Measurements from ENCODE around the gene IVNS1ABP.
A peak's percentile ranks its signal among the peaks of the same experiment; 100 is the strongest.
"Not testable (repeated sequence)": the region's sequence is repeated elsewhere in the genome, so short reads cannot be mapped to it uniquely, and the experiment has no call there.

The IVNS1ABP gene

GRCh38 chr1:185317034-185317885 lies at the start of gene IVNS1ABP:
Gene IVNS1ABP, minus strand, starts transcription at chr1:185317243. Its CDS starts 7,750 bp downstream, at chr1:185309493.
- DNase-seq = peak; percentile 94 to 95

- no peak for DNase-seq
Observed at GRCh38 chr1:185365951-185366350, 48.9 kb upstream of the IVNS1ABP start.

DNA sequence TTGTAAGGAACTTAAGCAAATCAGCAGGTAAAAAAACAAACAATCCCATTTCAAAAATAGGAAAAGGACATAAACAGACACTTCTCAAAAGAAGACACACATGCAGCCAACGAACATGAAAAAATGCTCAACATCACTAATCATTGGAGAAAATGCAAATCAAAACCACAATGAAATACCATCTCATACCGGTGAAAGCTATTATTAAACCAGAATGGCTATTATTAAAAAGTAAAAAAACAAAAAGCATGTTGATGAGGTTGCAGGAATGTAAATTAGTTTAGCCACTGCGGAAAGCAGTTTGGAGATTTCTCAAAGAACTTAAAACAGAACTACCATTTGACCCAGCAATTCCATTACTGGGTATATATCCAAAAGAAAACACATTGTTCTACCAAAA lies 47.5 kb upstream of the IVNS1ABP start:
- not testable (repeated sequence) for DNase-seq

GRCh38 chr1:185363205-185363604 lies 46.2 kb upstream of the IVNS1ABP start:
- DNase-seq = no peak

- DNase-seq = no peak
Observed at GRCh38 chr1:185360714-185361113, 43.7 kb upstream of the IVNS1ABP start.

DNA sequence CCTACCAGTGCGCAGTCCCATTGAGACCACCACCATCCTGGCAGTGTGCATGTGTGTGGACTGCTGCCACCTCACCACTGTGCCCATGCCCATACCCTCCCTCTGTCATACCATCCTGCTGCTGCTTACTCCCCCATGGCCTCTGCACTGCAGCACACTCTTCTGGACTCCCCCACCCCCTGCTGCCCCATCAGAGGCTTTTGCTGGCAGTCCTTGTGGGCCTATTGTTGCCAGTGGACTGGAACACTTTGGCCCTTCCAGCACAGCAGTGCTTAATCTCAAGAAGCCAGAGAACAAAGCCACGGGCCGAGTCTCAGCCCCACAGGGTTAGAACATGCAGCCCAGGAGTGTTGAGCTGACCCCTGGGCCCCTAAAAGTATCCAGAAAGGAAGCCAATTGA lies 41.9 kb upstream of the IVNS1ABP start:
- no peak for DNase-seq

- no peak for DNase-seq
Observed at GRCh38 chr1:185355947-185356346, 38.9 kb upstream of the IVNS1ABP start.

- no peak for DNase-seq
Observed at GRCh38 chr1:185353124-185353523, 36.1 kb upstream of the IVNS1ABP start.

DNA sequence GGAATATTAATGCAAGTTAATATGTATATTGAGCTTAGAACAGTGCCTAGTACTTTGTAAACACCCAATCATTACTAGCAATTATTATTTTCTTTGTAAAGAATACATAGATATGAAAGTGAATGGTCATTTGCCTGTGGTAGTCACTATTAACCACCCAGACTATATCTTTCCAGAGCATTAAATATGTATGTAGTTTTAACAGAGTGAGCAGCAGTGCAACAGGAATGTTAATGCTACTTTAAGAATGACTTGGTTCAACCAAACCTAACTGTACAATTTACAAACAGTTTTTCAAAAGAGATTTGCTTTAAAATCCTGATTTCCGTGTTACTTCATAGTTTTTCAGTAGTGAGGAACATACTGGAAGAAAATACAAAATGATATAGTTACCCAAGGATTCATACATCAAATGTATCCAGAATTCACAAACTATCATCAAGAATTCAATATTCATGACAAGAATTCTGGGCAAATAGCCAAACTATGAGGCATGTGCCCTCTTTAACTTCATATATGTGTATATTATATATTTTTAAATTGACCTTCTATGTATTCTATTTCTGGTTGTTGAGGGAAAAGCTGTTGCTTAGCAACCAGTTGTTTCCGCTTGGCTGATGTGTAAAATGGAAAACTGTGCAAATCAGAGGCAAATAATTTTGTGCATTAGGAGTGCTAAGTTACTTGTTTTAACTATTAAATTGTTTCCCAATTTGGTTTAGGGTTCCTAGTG lies 34.9 kb upstream of the IVNS1ABP start:
- DNase-seq = no peak

DNA sequence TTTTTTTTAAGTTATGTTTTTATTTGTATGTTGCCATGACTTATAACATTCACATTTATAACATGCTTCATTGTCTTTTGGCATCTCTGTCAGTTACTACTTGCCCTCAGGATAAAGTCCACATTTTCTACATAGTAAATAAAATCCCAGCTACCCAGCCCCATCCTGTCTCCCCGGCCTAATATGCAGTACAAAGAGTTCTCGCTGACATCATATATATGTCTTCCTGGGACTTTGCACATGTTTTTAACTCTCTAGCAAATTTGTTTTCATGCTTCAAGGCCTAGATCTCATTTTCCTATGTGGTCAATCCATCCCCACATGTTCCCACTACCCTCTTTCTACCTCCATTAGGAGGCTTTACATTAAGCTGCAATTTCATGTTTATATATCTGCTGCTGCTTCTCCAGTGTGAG lies 33.0 kb upstream of the IVNS1ABP start:
- no peak for DNase-seq

DNA sequence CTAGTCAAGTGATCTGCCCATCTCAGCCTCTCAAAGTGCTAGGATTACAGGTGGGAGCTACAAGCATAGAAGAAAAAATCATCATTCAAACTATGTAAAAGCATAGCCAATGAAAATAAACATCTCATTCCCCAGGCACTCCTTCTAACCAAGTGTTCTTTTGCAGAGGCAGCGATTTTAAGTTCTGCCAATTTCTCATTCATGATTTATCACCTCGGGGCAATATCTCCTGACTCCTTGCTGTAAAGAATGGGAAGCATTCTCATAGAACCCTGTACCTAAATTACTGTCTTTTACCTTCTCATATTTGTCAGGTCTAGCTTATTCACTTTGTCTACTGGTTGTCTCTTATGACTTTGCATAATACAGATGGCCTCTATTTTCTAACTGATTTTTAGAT lies 32.5 kb upstream of the IVNS1ABP start:
- DNase-seq = no peak

GRCh38 chr1:185348985-185349384 lies 31.9 kb upstream of the IVNS1ABP start:
- DNase-seq = no peak

- no peak for DNase-seq
Observed at GRCh38 chr1:185348296-185348695, 31.3 kb upstream of the IVNS1ABP start.

DNA sequence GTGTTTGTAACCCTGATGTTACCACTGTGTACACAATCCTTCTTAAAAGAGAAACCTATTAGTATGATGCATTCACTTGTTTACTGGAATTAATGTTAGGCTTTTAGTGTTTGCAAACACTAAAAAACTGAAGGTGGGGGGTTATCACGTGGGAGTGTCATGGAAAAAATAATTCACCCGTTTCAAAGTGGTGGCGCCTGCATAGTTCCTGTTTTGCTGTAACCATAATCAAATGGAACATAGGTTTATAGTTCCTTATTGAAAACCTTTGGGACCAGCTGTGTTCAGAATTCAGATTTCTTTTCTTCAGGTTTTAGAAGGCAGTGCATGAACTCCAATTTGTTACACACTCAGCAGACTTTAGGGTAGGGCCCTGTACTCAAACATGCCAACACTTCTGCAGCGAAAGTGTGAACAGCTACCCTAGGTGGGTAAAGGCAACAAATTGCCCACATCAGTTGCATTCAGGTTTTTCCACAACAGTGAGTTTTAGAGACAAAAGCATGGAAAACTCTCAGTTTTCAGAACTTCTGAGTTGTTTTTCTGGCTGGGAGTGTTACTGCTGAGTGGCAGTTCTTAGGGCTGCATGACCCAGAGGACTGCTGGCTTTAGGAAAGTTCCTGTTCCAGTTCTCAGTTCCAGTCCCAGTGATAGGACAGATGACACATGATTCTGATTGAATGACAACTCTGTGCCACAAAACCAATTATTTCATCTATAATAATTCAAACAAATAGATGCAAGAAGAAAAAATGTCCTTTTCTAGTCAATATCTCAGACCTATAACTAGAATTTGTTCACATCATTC lies 29.1 kb upstream of the IVNS1ABP start:
- no peak for DNase-seq

- DNase-seq = no peak
Observed at GRCh38 chr1:185343306-185343705, 26.3 kb upstream of the IVNS1ABP start.

DNA sequence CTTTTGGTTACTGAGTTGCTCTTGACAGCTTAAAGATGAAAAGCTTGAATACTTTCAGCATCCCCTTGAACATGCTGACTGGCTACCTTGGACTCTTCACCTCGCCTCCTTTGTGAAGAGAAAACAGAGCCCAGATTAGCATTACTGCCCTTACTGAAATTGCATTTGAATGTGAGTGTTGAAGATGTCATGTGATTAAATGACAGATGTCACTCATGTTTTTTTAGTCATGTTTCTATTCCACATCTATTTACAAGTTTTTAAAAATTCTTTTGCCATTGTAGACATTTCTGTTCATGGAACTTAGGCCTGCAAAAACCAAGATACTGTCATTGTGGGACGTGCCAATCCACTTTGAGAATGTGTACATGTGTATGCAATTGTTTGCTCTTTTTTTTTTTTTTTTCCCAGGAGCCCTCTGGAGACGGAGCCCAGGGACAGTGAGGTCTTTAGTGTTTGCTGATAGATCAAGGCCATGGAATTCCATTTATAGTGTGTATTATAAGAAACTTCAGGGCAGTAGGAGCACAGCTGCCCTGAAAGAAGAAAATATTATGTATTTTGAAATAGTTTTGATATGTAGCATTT lies 25.7 kb upstream of the IVNS1ABP start:
- DNase-seq = no peak

GRCh38 chr1:185342017-185342416 lies 25.0 kb upstream of the IVNS1ABP start:
- no peak for DNase-seq

DNA sequence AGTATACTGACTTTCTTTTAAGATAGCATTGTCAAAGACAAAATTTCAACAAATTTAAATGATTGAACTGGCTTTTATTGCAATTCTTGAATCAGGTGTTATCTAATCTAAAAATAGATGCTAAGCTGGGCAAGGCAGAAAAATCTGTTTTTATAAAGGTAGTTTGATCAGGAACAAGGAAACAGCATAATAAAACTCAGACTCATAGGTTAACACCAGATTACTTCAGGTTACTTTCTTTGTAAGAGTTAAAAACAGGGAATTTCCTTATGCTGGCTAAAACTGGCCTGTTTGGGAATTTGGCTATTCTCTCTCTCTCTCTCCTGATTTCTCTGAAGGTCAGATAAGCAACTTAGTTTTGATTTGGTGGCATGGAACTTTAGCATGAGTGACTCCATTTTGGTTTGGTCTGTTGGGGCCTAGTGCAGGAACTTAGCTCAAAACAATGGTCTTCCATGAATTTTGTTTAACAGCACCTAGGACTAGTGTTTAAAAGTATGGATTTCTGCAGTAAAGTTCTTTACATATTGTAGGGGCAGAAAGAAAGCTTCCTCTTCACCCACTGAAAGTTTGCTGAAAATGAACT lies 24.2 kb upstream of the IVNS1ABP start:
- no peak for DNase-seq

DNA sequence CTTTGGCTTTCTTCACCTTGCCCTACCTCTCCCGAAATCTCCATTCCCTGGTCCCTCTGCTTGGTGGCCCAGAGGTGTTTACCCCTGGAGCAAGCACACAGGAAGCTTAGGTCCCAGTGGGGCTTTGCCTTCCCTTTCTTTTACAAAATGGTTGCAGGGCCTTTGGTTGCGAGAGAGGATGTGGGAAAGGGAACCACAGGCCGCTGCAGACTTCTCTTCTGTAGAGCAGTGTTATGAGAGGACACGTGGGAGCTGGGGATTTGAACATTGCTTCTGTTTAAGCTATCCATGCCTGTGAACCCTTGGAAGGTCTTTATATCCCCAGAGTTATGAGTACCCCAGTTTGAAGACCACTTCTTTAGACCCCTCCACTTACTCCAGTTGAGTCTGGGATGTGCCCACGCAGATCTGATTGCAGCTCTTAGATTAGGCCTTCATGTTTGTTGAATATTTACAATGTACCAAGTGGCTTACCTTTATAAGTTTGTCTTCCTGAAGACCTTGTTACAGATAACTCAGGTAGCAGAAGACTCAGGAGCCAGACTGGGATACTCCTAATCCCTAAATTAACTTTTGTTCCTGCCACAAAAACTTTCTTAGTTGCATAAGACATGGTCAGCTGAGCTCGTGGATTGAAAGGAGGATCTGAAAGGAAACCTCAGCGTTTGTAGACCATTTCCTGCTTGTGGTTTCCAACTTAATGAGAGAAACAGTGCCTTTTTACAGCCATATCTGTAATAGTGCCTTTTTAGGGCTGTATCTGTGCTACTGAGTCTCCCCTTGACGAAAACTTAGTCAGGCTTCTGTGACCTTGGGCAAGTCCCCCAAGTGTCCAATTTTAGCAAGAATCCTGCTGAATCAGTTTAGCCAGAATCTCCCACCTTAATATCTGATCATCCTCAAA lies 21.9 kb upstream of the IVNS1ABP start:
- DNase-seq = peak; percentile 27 to 43

DNA sequence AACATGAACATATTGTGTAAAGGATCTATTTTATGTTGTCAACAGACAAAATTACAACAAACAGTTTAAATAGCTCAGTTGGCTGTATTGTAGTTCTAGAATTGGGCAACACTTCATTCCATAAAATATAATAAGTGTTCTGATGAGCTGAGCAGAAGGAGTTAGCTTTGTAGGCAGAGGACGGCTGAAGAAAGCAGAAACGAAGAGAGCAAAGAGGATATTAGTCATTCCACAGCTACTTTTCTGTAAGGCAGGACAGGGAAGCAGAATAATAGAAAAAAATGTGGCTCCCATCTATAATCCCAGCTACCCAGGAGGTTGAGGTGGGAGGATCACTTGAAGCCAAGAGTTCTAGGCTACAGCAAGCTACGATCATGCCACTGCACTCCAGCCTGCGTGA lies 20.2 kb upstream of the IVNS1ABP start:
- no peak for DNase-seq

DNA sequence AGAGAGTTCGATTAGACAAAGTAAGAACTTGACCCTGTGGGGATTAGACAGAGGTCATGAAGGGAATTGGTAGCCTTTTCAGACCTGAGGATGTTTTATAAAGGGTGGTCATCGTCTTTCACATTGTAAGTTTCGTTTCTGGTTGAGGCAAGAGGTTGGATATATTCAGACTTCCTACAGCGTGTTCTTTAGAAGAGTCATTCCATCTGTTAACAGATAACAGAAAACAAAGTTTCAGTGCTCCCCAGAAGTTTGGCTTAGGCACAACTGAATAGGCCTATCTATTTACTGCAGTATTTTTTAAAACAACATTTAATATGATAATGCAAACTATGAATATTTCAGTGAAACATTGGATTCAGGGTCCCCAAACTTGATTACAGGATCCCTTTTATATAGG lies 17.1 kb upstream of the IVNS1ABP start:
- no peak for DNase-seq

Data from activated T-cell treated with anti-CD3 and anti-CD28 coated beads, Interleukin-2, amount 50 U/mL, for 48 hours (primary cell).